ENCODE measurements around the gene CTCF. TPM values are rescaled to one million over a fixed set of nuclear protein-coding genes. Genes with fewer than 3 reads are reported as not detected.

Gene CTCF
- total RNA-seq, 2 experiments from 2014 or later: 43.8 to 46.4 TPM

DNA sequence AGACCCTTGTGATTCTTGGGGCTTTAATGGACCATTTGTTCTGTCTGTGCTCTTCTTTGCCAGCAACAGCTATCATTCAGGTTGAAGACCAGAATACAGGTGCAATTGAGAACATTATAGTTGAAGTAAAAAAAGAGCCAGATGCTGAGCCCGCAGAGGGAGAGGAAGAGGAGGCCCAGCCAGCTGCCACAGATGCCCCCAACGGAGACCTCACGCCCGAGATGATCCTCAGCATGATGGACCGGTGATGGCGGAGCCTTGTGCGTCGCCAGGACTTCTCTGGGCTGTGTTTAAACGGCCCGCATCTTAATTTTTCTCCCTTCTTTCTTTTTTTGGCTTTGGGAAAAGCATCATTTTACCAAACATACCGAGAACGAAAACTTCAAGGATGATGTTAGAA, 75.3 kb downstream of the CTCF start:
- POLR2A ChIA-PET: no interaction called here
- H3K4me3 Mint-ChIP-seq: no peak overlapping the region
- H3K27ac ChIP-seq (ENCODE audit: low read depth in 1 of 2, low read length in 2 of 2): peak overlapping the region in 1 of 2 donors; percentile 86
- H3K27me3 Mint-ChIP-seq: no peaks in the 10 kb centered on the region
- peaks cover 55% of the 10 kb centered on the region for H3K36me3 ChIP-seq (ENCODE audit: insufficient read depth, low read length)
- intact Hi-C loops (cut with DNase I, micrococcal nuclease): no loop called here
- ATAC-seq (ENCODE audit: poor library complexity) (no peak), DNase-seq (no peak)
- CTCF ChIA-PET: interaction anchor here (1.7 kb wide), 1 partner anchor 117 kb away, joined by 8 read pairs; no protein-coding TSS in a partner anchor
- no peaks in the 10 kb centered on the region for H3K9me3 ChIP-seq (ENCODE audit: control insufficient read depth in 1 of 2, insufficient read depth in 1 of 2, low read length in 2 of 2)
- H3K9me3 Mint-ChIP-seq: no peaks in the 10 kb centered on the region
- no peak overlapping the region for H3K4me3 ChIP-seq (ENCODE audit: low read length)
- no peaks in the 10 kb centered on the region for H3K4me1 ChIP-seq (ENCODE audit: insufficient read depth, low read length)
- H3K27me3 ChIP-seq (ENCODE audit: control insufficient read depth in 1 of 2, insufficient read depth in 2 of 2, low read length in 2 of 2): no peaks in the 10 kb centered on the region
- TF ChIP-seq, protein P1, sequence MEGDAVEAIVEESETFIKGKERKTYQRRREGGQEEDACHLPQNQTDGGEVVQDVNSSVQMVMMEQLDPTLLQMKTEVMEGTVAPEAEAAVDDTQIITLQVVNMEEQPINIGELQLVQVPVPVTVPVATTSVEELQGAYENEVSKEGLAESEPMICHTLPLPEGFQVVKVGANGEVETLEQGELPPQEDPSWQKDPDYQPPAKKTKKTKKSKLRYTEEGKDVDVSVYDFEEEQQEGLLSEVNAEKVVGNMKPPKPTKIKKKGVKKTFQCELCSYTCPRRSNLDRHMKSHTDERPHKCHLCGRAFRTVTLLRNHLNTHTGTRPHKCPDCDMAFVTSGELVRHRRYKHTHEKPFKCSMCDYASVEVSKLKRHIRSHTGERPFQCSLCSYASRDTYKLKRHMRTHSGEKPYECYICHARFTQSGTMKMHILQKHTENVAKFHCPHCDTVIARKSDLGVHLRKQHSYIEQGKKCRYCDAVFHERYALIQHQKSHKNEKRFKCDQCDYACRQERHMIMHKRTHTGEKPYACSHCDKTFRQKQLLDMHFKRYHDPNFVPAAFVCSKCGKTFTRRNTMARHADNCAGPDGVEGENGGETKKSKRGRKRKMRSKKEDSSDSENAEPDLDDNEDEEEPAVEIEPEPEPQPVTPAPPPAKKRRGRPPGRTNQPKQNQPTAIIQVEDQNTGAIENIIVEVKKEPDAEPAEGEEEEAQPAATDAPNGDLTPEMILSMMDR (IDR thresholded peaks at IDR 0.05): no peak
- peaks cover 46% of the 10 kb centered on the region for H3K36me3 Mint-ChIP-seq (ENCODE audit: low read depth)
- no peaks in the 10 kb centered on the region for H3K4me1 Mint-ChIP-seq (ENCODE audit: low read depth)
- no peak overlapping the region for H3K27ac Mint-ChIP-seq

DNA sequence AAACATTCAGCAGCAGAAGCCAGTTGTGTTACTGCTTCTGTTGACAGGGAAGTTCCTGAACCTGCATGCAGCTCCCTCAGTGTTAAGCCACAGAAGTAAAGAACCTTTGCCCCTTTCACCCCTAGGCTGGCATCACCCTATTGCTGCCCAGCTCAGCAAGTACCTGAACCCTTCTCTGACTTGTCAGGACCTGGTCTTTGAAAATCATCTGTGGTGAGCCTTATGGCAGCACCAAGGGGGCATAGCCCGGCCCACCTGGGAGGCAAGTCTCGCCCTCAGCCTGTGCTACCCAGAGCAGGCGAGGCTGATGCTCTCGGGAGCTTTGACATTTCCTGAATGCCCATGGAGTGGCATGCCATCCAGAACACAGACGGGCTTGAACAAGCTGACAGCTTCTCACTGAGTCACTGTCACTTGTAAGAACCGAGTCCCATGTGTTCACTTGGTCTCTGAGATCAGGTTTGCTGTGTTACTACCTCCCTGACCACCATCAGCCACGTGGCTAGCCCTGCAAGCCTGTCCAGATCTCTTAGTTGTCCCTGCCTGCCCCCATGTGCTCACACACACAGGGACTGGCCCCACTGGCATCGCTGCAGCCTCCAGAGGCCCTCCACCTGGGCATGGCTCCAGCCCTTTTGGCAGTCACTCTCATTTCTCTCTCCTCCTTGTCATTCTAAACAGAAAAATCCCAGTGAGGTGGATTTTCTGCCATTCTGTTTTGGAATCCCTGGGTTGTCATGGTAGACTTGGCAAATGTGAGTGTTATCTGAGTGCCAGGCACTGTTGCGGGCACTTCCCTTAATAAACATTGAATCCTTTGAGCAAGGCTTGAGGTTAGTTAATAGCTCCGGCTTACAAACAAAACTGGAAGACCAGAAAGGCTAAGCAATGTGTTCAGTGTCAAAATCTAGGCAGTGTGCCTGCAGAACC, 79.7 kb downstream of the CTCF start:
- DNase-seq (no peak), ATAC-seq (ENCODE audit: poor library complexity) (no peak)
- Histone ChIP-seq H3K4me3 (ENCODE audit: low read length) (no peak overlapping the region), H3K4me1 (ENCODE audit: insufficient read depth, low read length) (peaks cover 31% of the 10 kb centered on the region), H3K9me3 (ENCODE audit: control insufficient read depth in 1 of 2, insufficient read depth in 1 of 2, low read length in 2 of 2) (no peaks in the 10 kb centered on the region), H3K27me3 (ENCODE audit: control insufficient read depth in 1 of 2, insufficient read depth in 2 of 2, low read length in 2 of 2) (no peaks in the 10 kb centered on the region), H3K27ac (ENCODE audit: low read depth in 1 of 2, low read length in 2 of 2) (no peak overlapping the region), H3K36me3 (ENCODE audit: insufficient read depth, low read length) (peaks cover 29% of the 10 kb centered on the region)
- peaks cover 33% of the 10 kb centered on the region for H3K36me3 Mint-ChIP-seq (ENCODE audit: low read depth)
- no peaks in the 10 kb centered on the region for H3K4me1 Mint-ChIP-seq (ENCODE audit: low read depth)
- no peaks in the 10 kb centered on the region for H3K27me3 Mint-ChIP-seq
- TF ChIP-seq, protein P1 (IDR thresholded peaks at IDR 0.05): no peak
- no peaks in the 10 kb centered on the region for H3K9me3 Mint-ChIP-seq
- POLR2A ChIA-PET: interaction anchor here (0.8 to 5.3 kb wide), 4 partner anchors 79 to 113 kb away, joined by 3 to 90 read pairs (median 39); partner anchors contain the start of genes CTCF and RIPOR1
- CTCF ChIA-PET: interaction anchor here (1.5 to 7.4 kb wide), 3 partner anchors 94 to 161 kb away, joined by 3 to 65 read pairs (median 49); partner anchors contain the start of gene ATP6V0D1
- H3K27ac Mint-ChIP-seq: no peak overlapping the region
- intact Hi-C loops (cut with DNase I, micrococcal nuclease): no loop called here
- H3K4me3 Mint-ChIP-seq: no peak overlapping the region

DNA sequence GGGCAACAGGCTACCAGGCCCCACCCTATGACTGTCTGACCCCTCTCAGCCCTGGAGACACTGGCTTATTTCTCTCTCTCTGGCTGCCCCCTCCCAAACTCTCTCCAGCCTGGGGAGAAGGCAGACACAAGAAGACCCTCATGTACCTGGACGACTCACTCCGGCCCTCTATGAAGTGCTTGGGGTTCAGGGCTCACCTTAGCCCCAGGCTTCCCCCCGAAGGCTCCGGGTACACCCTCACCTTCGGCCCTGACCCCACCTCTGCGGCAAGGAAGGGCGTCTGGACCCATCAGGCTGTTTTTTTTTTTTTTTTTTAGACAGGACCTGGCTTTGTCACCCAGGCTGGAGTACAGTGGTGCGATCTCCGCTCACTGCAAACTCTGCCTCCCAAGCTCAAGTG, 81.7 kb downstream of the CTCF start:
- Mint-ChIP-seq H3K9me3 (no peaks in the 10 kb centered on the region), H3K4me1 (ENCODE audit: low read depth) (no peaks in the 10 kb centered on the region), H3K4me3 (peak overlapping the region; percentile 79), H3K27ac (peak overlapping the region; percentile 79), H3K36me3 (ENCODE audit: low read depth) (peaks cover 23% of the 10 kb centered on the region), H3K27me3 (no peaks in the 10 kb centered on the region)
- Histone ChIP-seq H3K9me3 (ENCODE audit: control insufficient read depth in 1 of 2, insufficient read depth in 1 of 2, low read length in 2 of 2) (no peaks in the 10 kb centered on the region), H3K4me3 (ENCODE audit: low read length) (no peak overlapping the region), H3K27me3 (ENCODE audit: control insufficient read depth in 1 of 2, insufficient read depth in 2 of 2, low read length in 2 of 2) (no peaks in the 10 kb centered on the region), H3K4me1 (ENCODE audit: insufficient read depth, low read length) (peaks cover 36% of the 10 kb centered on the region), H3K27ac (ENCODE audit: low read depth in 1 of 2, low read length in 2 of 2) (peak overlapping the region in 1 of 2 donors; percentile 83), H3K36me3 (ENCODE audit: insufficient read depth, low read length) (peaks cover 28% of the 10 kb centered on the region)
- POLR2A ChIA-PET: interaction anchor here (1.3 to 5.8 kb wide), 7 partner anchors 15 to 436 kb away, joined by 3 to 90 read pairs (median 24); partner anchors contain the start of genes ACD and CTCF
- intact Hi-C loops (cut with DNase I, micrococcal nuclease): loop anchor here (1.0 kb wide), 5 partner anchors 23 to 123 kb away; partner anchors contain the start of gene CTCF (in 1 of the 2)
- DNase-seq (peak in 1 of 14 experiments; percentile 32), ATAC-seq (ENCODE audit: poor library complexity) (no peak)
- TF ChIP-seq, protein P1 (IDR thresholded peaks at IDR 0.05): no peak
- CTCF ChIA-PET: interaction anchor here (0.6 to 7.4 kb wide), 10 partner anchors 24 to 1190 kb away, joined by 3 to 65 read pairs (median 7); partner anchors contain the start of gene CTCF

Measured in CD4-positive, alpha-beta T cell (primary cell).